Fibroblast of peridontal ligament (primary cell): Measurements from ENCODE around the gene BMP4.

Experiments
- DNase-seq: peaks from one replicate; pipeline ENCODE4 v3.0.0-alpha.2; 2010; ENCODE audit errors: extremely low read depth

Gene BMP4

GRCh38 chr14:53964249-53964648 is 7.6 kb upstream of the BMP4 start:
- DNase-seq: peak; percentile 10

- DNase-seq: peak; percentile 25
Measured at GRCh38 chr14:53963320-53964227, 6.9 kb upstream of the BMP4 start.

- no peak for DNase-seq
Measured at GRCh38 chr14:53962953-53963319, 6.3 kb upstream of the BMP4 start.

GRCh38 chr14:53958628-53959027 is 2.0 kb upstream of the BMP4 start:
- no peak for DNase-seq

- DNase-seq: no peak
Measured at GRCh38 chr14:53957739-53958138, 1.1 kb upstream of the BMP4 start.

- DNase-seq: no peak
Measured at GRCh38 chr14:53955671-53956426, 776 bp downstream of the BMP4 start.

GRCh38 chr14:53955229-53955556 is 1.4 kb downstream of the BMP4 start:
- no peak for DNase-seq

- DNase-seq: peak; percentile 33
Measured at GRCh38 chr14:53954551-53955228, 1.9 kb downstream of the BMP4 start.

GRCh38 chr14:53953828-53954550 is 2.6 kb downstream of the BMP4 start:
- DNase-seq: peak; percentile 51

- peak; percentile 82 for DNase-seq
Measured at GRCh38 chr14:53953002-53953827, 3.4 kb downstream of the BMP4 start.

- no peak for DNase-seq
Measured at GRCh38 chr14:53952533-53952932, 4.1 kb downstream of the BMP4 start.

- DNase-seq: no peak
Measured at GRCh38 chr14:53951627-53952303, 4.9 kb downstream of the BMP4 start.

- DNase-seq: peak; percentile 12
Measured at GRCh38 chr14:53951243-53951626, 5.4 kb downstream of the BMP4 start.

GRCh38 chr14:53950031-53950793 is 6.4 kb downstream of the BMP4 start:
- no peak for DNase-seq

- DNase-seq: no peak
Measured at GRCh38 chr14:53949201-53949600, 7.4 kb downstream of the BMP4 start.

- DNase-seq: no peak
Measured at GRCh38 chr14:53948205-53948884, 8.3 kb downstream of the BMP4 start.

- DNase-seq: peak; percentile 11
Measured at GRCh38 chr14:53947452-53948204, 9.0 kb downstream of the BMP4 start.

- no peak for DNase-seq
Measured at GRCh38 chr14:53947094-53947445, 9.6 kb downstream of the BMP4 start.
